ENCODE measurements around the gene BLOC1S1.
A peak's percentile ranks its signal among the peaks of the same experiment; 100 is the strongest.

Gene BLOC1S1

GRCh38 chr12:55695349-55695748, 20.5 kb upstream of the BLOC1S1 start:
- DNase-seq, result no peak

- DNase-seq, result no peak
Observed at GRCh38 chr12:55696141-55696540, 19.7 kb upstream of the BLOC1S1 start.

- no peak for DNase-seq
Observed at GRCh38 chr12:55696796-55697462, 18.9 kb upstream of the BLOC1S1 start.

GRCh38 chr12:55697686-55698085, 18.2 kb upstream of the BLOC1S1 start:
- DNase-seq, result no peak

- DNase-seq, result no peak
Observed at GRCh38 chr12:55698241-55698955, 17.4 kb upstream of the BLOC1S1 start.

GRCh38 chr12:55698965-55699364, 16.9 kb upstream of the BLOC1S1 start:
- DNase-seq, result no peak

- no peak for DNase-seq
Observed at GRCh38 chr12:55699471-55700055, 16.3 kb upstream of the BLOC1S1 start.

- no peak for DNase-seq
Observed at GRCh38 chr12:55700255-55701018, 15.4 kb upstream of the BLOC1S1 start.

- no peak for DNase-seq
Observed at GRCh38 chr12:55702861-55703260, 13.0 kb upstream of the BLOC1S1 start.

- DNase-seq, result no peak
Observed at GRCh38 chr12:55703288-55703687, 12.6 kb upstream of the BLOC1S1 start.

GRCh38 chr12:55703901-55704761, 11.7 kb upstream of the BLOC1S1 start:
- DNase-seq, result no peak

- DNase-seq, result no peak
Observed at GRCh38 chr12:55704824-55705718, 10.8 kb upstream of the BLOC1S1 start.

- DNase-seq, result no peak
Observed at GRCh38 chr12:55705782-55706402, 10.0 kb upstream of the BLOC1S1 start.

GRCh38 chr12:55706568-55707218, 9.2 kb upstream of the BLOC1S1 start:
- DNase-seq, result no peak

GRCh38 chr12:55707219-55707671, 8.6 kb upstream of the BLOC1S1 start:
- DNase-seq, result peak in 1 of 2 donors; percentile 19

GRCh38 chr12:55707841-55708694, 7.8 kb upstream of the BLOC1S1 start, which contains the start of gene ITGA7:
ITGA7 (minus strand) TSS chr12:55707904; CDS start chr12:55707682, 222 bp downstream.
- peak; percentile 72 to 80 for DNase-seq

- no peak for DNase-seq
Observed at GRCh38 chr12:55708695-55709233, 7.1 kb upstream of the BLOC1S1 start.

- DNase-seq, result no peak
Observed at GRCh38 chr12:55711786-55712553, 3.9 kb upstream of the BLOC1S1 start.

Measured in stimulated activated CD4-positive, alpha-beta T cell treated with anti-CD3 and anti-CD28 coated beads, Interleukin-2, amount 100 ng/mL, for 24 hours (primary cell).